H1 (cell line): ENCODE results near the gene SCYL1. TPM values are rescaled to one million over a fixed set of nuclear protein-coding genes. Genes with fewer than 3 reads are reported as not detected.

Experiments
- BCL11A ChIP-seq, 2 experiments: IDR thresholded peaks; one replicate each; pipeline ENCODE4 v1.6.1; 2011; ENCODE audit warnings: low read depth in 2 of 2, low read length in 2 of 2, mild to moderate bottlenecking in 2 of 2
- CHD7 ChIP-seq: fragments of 300-600 bp; sonication (generic); IDR thresholded peaks from 2 replicates; pipeline ENCODE4 v1.7.1; 2012; ENCODE audit warnings: low read length, moderate library complexity, mild to moderate bottlenecking, inconsistent platforms; ENCODE audit not compliant: insufficient replicate concordance
- GABPA ChIP-seq: IDR thresholded peaks from 2 replicates; pipeline ENCODE4 v1.6.1; 2011; ENCODE audit warnings: mild to moderate bottlenecking, low read length, moderate library complexity, borderline replicate concordance; ENCODE audit not compliant: insufficient read depth
- GTF2F1 ChIP-seq: IDR thresholded peaks from 2 replicates; pipeline ENCODE4 v1.6.1; 2012; ENCODE audit warnings: low read depth, low read length, improper control_type of control experiment, borderline replicate concordance
- JUN ChIP-seq: IDR thresholded peaks from 2 replicates; pipeline ENCODE4 v1.6.1; 2011; ENCODE audit warnings: low read depth, mild to moderate bottlenecking, improper control_type of control experiment, low read length
- SIN3A ChIP-seq, 2 experiments: IDR thresholded peaks in 1 of 2; conservative IDR thresholded peaks in 1 of 2; 2 replicates each; pipeline ENCODE4 v1.6.1; 2011 to 2012; ENCODE audit warnings: low read length in 2 of 2, improper control_type of control experiment in 1 of 2, low read depth in 1 of 2, mild to moderate bottlenecking in 1 of 2
- SP1 ChIP-seq: IDR thresholded peaks from 2 replicates; pipeline ENCODE4 v1.6.1; 2011; ENCODE audit warnings: low read depth, low read length
- TCF12 ChIP-seq: IDR thresholded peaks from 2 replicates; pipeline ENCODE4 v1.6.1; 2011; ENCODE audit warnings: low read depth, mild to moderate bottlenecking, low read length
- polyA plus RNA-seq, 7 experiments: library from polyadenylated mRNA; depleted of rRNA in 3 of 7; stranded (reverse) in 5 of 7; unstranded in 2 of 7; fragments of >200 nt in 5 of 7; fragments of 200-250 nt in 2 of 7; gene quantifications; 1 replicate in 5 of 7; 2 replicates in 1 of 7; 4 replicates in 1 of 7; pipeline versions ENCODE4 v1.2.1 to v1.2.3, GENCODE V29; 2011 to 2013; ENCODE audit warnings: missing spikeins in 2 of 7, mixed read lengths in 2 of 7
- total RNA-seq: library from RNA; stranded (reverse); fragmentation: NEBNext Ultra II Directional; extraction: Animal tissue kit (Norgen Biotek cat#: 25700); gene quantifications from 2 replicates; pipeline ENCODE4 v1.2.1, GENCODE V29; 2021
- TF ChIP-seq, protein P1 (sequence below): IDR thresholded peaks from 2 replicates; pipeline ENCODE4 v1.6.1; 2012; ENCODE audit warnings: inconsistent platforms

SCYL1 gene
- total and polyA plus RNA-seq, 2 of the 8 experiments (the other 6 are each of a cell fraction or from before 2014, with no cell fraction given), result 59.8 to 77.7 TPM

DNA sequence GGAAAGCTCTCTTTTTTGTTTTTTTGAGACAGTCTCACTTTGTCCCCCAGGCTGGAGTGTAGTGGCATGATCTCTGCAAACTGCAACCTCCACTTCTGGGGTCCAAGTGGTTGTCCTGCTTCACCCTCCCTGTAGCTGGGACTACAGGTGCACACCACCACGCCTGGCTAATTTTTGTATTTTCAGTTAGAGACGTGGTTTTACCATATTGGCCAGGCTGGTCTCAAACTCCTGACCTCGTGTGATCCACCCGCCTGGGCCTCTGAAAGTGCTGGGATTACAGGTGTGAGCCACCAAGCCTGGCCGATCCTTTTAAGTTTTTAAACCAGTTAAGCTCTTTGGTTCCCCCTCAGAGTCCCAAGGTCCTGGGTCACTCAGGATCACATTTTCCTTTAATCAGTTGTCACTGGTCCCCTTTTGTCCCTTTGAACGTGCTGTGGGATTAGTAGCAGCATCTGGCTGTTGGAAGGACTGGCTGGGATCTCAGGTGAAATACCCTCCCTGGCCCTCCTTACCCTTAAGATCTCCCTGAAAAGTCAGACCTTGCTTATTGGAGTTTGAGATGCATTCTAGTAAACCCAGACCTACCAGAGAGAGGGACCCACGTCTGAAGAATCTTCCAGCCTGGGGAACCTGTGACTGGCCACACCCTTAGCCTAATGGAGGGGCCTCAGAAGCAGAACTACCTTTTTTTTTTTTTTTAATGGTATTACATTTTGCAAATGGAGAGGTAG is 17.9 kb upstream of the SCYL1 start (continued):
- TF ChIP-seq CHD7 (peak; percentile 60), GTF2F1 (no peak), SIN3A (conservative IDR thresholded peaks at IDR 0.05 in 1 of 2, IDR thresholded peaks at IDR 0.05 in 1 of 2; ENCODE audit: low read depth in 1 of 2, low read length in 2 of 2) (peak in 1 of 2 experiments; percentile 97; a peak in 2 of 4 replicates), BCL11A (IDR thresholded peaks at IDR 0.05; ENCODE audit: low read depth in 2 of 2, low read length in 2 of 2) (peak in 1 of 2 experiments; percentile 48), TCF12 (no peak), SP1 (0 out of 2 replicates have a peak, but pooled peaks have one; percentile 22), JUN (no peak), GABPA (0 out of 2 replicates have a peak, but pooled peaks have one; percentile 32)
- TF ChIP-seq, protein P1, sequence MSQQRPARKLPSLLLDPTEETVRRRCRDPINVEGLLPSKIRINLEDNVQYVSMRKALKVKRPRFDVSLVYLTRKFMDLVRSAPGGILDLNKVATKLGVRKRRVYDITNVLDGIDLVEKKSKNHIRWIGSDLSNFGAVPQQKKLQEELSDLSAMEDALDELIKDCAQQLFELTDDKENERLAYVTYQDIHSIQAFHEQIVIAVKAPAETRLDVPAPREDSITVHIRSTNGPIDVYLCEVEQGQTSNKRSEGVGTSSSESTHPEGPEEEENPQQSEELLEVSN, result no peak
